Neural cell (in vitro differentiated cells): Measurements from ENCODE around the gene S100Z. TPM values are rescaled to one million over a fixed set of nuclear protein-coding genes. Genes with fewer than 3 reads are reported as not detected.
"Not testable (repeated sequence)": the region's sequence is repeated elsewhere in the genome, so short reads cannot be mapped to it uniquely, and the experiment has no call there.

Experiments used
- H2AFZ ChIP-seq: fragments of 200-600, 300-800 bp; sonication (generic), shearing (Covaris generic); 2 replicates; pipeline ENCODE4 v1.6.0; 2014; ENCODE audit warnings: low read depth, mild to moderate bottlenecking, antibody characterized with exemption, low read length, moderate library complexity
- H3F3A ChIP-seq: fragments of 200-600 bp; shearing (Covaris generic); 2 replicates; pipeline ENCODE4 v1.6.1; 2016; ENCODE audit warnings: mild to moderate bottlenecking, moderate library complexity, mixed read lengths, antibody characterized with exemption, low read length; ENCODE audit not compliant: insufficient read depth, poor library complexity, severe bottlenecking
- H3K27ac ChIP-seq: fragments of 200-600, 300-800 bp; sonication (generic), shearing (Covaris generic); 2 replicates; pipeline ENCODE4 v1.5.1; 2014; ENCODE audit warnings: mild to moderate bottlenecking, low read length, moderate library complexity
- H3K27me3 ChIP-seq: fragments of 300-800, 200-600 bp; sonication (generic), shearing (Covaris generic); 2 replicates; pipeline ENCODE4 v1.6.0; 2014; ENCODE audit warnings: mild to moderate bottlenecking, low read depth, low read length, moderate library complexity; ENCODE audit not compliant: insufficient read depth
- H3K36me3 ChIP-seq: fragments of 300-800, 200-600 bp; sonication (generic), shearing (Covaris generic); 2 replicates; pipeline ENCODE4 v1.5.1; 2014; ENCODE audit warnings: mild to moderate bottlenecking, antibody characterized with exemption, low read length, moderate library complexity; ENCODE audit not compliant: insufficient read depth
- H3K4me2 ChIP-seq: fragments of 300-800, 200-600 bp; sonication (generic), shearing (Covaris generic); 2 replicates; pipeline ENCODE4 v1.6.0; 2014; ENCODE audit warnings: mild to moderate bottlenecking, low read length
- H3K4me3 ChIP-seq: fragments of 300-800, 200-600 bp; sonication (generic), shearing (Covaris generic); 2 replicates; pipeline ENCODE4 v1.5.1; 2014; ENCODE audit warnings: mild to moderate bottlenecking, low read length, moderate library complexity
- H3K79me2 ChIP-seq: fragments of 200-600 bp; shearing (Covaris generic); replicated peaks from 2 replicates; pipeline ENCODE4 v1.6.0; 2014; ENCODE audit warnings: mild to moderate bottlenecking, low read length, moderate library complexity; ENCODE audit not compliant: insufficient read depth
- H3K9ac ChIP-seq: fragments of 300-800, 200-600 bp; sonication (generic), shearing (Covaris generic); 2 replicates; pipeline ENCODE4 v1.6.1; 2016; ENCODE audit warnings: mild to moderate bottlenecking, low read length, mixed read lengths
- H3K9me2 ChIP-seq: fragments of 200-600 bp; shearing (Covaris generic); 2 replicates; pipeline ENCODE4 v1.6.1; 2016; ENCODE audit warnings: mild to moderate bottlenecking, low read length, mixed read lengths; ENCODE audit not compliant: insufficient read depth
- H3K9me3 ChIP-seq: fragments of 200-600, 300-800 bp; sonication (generic), shearing (Covaris generic); 2 replicates; pipeline ENCODE4 v1.6.1; 2016; ENCODE audit warnings: mild to moderate bottlenecking, mixed run types, low read length, moderate library complexity, mixed read lengths
- H4K20me1 ChIP-seq: fragments of 200-600 bp; shearing (Covaris generic); 2 replicates; pipeline ENCODE4 v1.6.1; 2016; ENCODE audit warnings: mild to moderate bottlenecking, mixed run types; ENCODE audit not compliant: insufficient read depth
- EP300 ChIP-seq: fragments of 450-650 bp; conservative IDR thresholded peaks from 2 replicates; pipeline ENCODE4 v1.6.1; 2014; ENCODE audit warnings: antibody characterized with exemption, mild to moderate bottlenecking, moderate library complexity; ENCODE audit not compliant: poor library complexity, severe bottlenecking
- EZH2 ChIP-seq: fragments of 200-600, 300-800 bp; shearing (Covaris generic), sonication (generic); IDR thresholded peaks from 2 replicates; pipeline ENCODE4 v1.6.1; 2014; ENCODE audit warnings: antibody characterized with exemption, low read length, borderline replicate concordance, mild to moderate bottlenecking; ENCODE audit not compliant: insufficient read depth, poor library complexity, severe bottlenecking
- MXI1 ChIP-seq: fragments of 450-650 bp; conservative IDR thresholded peaks from 2 replicates; pipeline ENCODE4 v1.6.1; 2014; ENCODE audit warnings: antibody characterized with exemption, mild to moderate bottlenecking; ENCODE audit not compliant: poor library complexity, severe bottlenecking
- POLR2AphosphoS5 ChIP-seq: IDR thresholded peaks from 2 replicates; pipeline ENCODE4 v1.6.1; 2012
- RAD21 ChIP-seq: fragments of 450-650 bp; conservative IDR thresholded peaks from 2 replicates; pipeline ENCODE4 v1.6.1; 2014; ENCODE audit warnings: antibody characterized with exemption, mild to moderate bottlenecking, moderate library complexity
- REST ChIP-seq: IDR thresholded peaks from 2 replicates; pipeline ENCODE4 v1.6.1; 2012; ENCODE audit warnings: borderline replicate concordance
- SMC3 ChIP-seq: fragments of 450-650 bp; conservative IDR thresholded peaks from 2 replicates; pipeline ENCODE4 v1.6.1; 2014; ENCODE audit warnings: antibody characterized with exemption, mild to moderate bottlenecking, moderate library complexity; ENCODE audit not compliant: poor library complexity
- TAF1 ChIP-seq: IDR thresholded peaks from 2 replicates; pipeline ENCODE4 v1.6.1; 2012; ENCODE audit warnings: low read depth
- polyA plus RNA-seq: library from polyadenylated mRNA; depleted of rRNA; stranded (reverse); fragments of >200 nt; gene quantifications from 2 replicates; pipeline ENCODE4 v1.2.3, GENCODE V29; 2014
- TF ChIP-seq, protein P1 (sequence below): fragments of 450-650 bp; IDR thresholded peaks from 2 replicates; pipeline ENCODE4 v1.5.1; 2014; ENCODE audit warnings: antibody characterized with exemption, mild to moderate bottlenecking, moderate library complexity; ENCODE audit not compliant: poor library complexity, severe bottlenecking

Gene S100Z
- polyA plus RNA-seq, 1 donor from 2014 or later, result not detected

GRCh38 chr5:76810236-76810635 lies 39.6 kb upstream of the S100Z start:
- Histone ChIP-seq H4K20me1 (no peaks in the 10 kb centered on the region), H3K9ac (no peak overlapping the region), H3K4me2 (no peak overlapping the region), H3K79me2 (no peaks in the 10 kb centered on the region), H3K4me3 (no peak overlapping the region), H3K9me3 (no peaks in the 10 kb centered on the region), H3K9me2 (no peaks in the 10 kb centered on the region), H2AFZ (no peak overlapping the region), H3F3A (no peaks in the 10 kb centered on the region), H3K36me3 (no peaks in the 10 kb centered on the region), H3K27ac (no peak overlapping the region), H3K27me3 (no peaks in the 10 kb centered on the region)
- TF ChIP-seq TAF1, result no peak
- no peak for TF ChIP-seq REST
- TF ChIP-seq, protein P1, sequence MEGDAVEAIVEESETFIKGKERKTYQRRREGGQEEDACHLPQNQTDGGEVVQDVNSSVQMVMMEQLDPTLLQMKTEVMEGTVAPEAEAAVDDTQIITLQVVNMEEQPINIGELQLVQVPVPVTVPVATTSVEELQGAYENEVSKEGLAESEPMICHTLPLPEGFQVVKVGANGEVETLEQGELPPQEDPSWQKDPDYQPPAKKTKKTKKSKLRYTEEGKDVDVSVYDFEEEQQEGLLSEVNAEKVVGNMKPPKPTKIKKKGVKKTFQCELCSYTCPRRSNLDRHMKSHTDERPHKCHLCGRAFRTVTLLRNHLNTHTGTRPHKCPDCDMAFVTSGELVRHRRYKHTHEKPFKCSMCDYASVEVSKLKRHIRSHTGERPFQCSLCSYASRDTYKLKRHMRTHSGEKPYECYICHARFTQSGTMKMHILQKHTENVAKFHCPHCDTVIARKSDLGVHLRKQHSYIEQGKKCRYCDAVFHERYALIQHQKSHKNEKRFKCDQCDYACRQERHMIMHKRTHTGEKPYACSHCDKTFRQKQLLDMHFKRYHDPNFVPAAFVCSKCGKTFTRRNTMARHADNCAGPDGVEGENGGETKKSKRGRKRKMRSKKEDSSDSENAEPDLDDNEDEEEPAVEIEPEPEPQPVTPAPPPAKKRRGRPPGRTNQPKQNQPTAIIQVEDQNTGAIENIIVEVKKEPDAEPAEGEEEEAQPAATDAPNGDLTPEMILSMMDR, result no peak
- TF ChIP-seq EP300, result no peak
- TF ChIP-seq RAD21, result no peak
- TF ChIP-seq MXI1, result no peak
- no peak for TF ChIP-seq POLR2AphosphoS5
- no peak for TF ChIP-seq SMC3
- TF ChIP-seq EZH2, result no peak

DNA sequence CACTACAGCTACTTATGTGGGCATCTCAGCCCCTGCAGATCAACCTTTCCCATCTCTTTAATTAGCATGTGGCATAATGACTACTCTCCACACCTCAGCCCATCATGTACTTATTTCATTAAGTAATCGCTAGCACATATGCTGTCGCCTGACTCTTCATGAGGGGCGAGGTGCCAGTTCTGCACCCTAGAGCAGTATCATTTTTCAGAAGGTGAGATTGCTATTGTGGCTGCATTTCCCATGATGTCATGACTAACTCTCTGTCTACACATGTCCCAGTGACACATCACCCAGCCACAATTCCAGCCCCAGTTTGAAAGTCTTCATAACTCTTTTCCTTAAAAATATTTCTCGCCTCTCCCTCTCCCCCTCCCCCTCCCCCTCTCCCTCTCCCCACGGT lies 38.6 kb upstream of the S100Z start:
- Histone ChIP-seq H3K9me3 (no peaks in the 10 kb centered on the region), H3K79me2 (no peaks in the 10 kb centered on the region), H3K9me2 (no peaks in the 10 kb centered on the region), H3K36me3 (no peaks in the 10 kb centered on the region), H3K4me3 (no peak overlapping the region), H3K27ac (no peak overlapping the region), H2AFZ (no peak overlapping the region), H3K4me2 (no peak overlapping the region), H3F3A (no peaks in the 10 kb centered on the region), H3K9ac (no peak overlapping the region), H3K27me3 (no peaks in the 10 kb centered on the region), H4K20me1 (no peaks in the 10 kb centered on the region)
- TF ChIP-seq MXI1 (no peak), EZH2 (no peak), REST (no peak), SMC3 (no peak), EP300 (no peak), POLR2AphosphoS5 (no peak), RAD21 (no peak), TAF1 (no peak)
- TF ChIP-seq, protein P1, result no peak

DNA sequence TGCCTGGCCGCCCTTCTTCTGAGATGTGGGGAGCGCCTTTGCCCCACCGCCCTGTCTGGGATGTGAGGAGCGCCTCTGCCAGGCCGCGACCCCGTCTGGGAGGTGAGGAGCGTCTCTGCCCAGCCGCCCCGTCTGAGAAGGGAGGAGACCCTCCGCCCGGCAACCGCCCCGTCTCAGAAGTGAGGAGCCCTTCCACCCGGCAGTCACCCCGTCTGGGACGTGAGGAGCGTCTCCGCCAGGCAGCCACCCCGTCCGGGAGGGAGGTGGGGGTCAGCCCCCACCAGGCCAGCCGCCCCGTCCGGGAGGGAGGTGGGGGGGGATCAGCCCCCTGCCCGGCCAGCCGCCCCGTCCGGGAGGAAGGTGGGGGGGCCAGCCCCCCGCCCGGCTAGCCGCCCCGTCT lies 37.6 kb upstream of the S100Z start:
- not testable (repeated sequence) for H2AFZ ChIP-seq, H3K27me3 ChIP-seq, H3K79me2 ChIP-seq, H3K9ac ChIP-seq, H3K36me3 ChIP-seq, H3K9me2 ChIP-seq, H3K4me2 ChIP-seq, H3F3A ChIP-seq, H3K27ac ChIP-seq, H4K20me1 ChIP-seq, H3K4me3 ChIP-seq, H3K9me3 ChIP-seq
